KOPT-K1 (cell line): ENCODE data around the gene KIRREL1.

Experiments used
- H3K27ac ChIP-seq: fragments of 200-600 bp; sonication (generic); 2 replicates; pipeline ENCODE4 v1.5.1; 2016; ENCODE audit warnings: antibody characterized with exemption, mild to moderate bottlenecking, low read depth, low read length; ENCODE audit not compliant: poor library complexity, severe bottlenecking
- H3K36me3 ChIP-seq: fragments of 200-600 bp; sonication (generic); 2 replicates; pipeline ENCODE4 v1.5.1; 2017; ENCODE audit warnings: antibody characterized with exemption, mild to moderate bottlenecking, low read length, moderate library complexity; ENCODE audit not compliant: insufficient read depth
- H3K9me3 ChIP-seq: fragments of 200-600 bp; sonication (generic); 2 replicates; pipeline ENCODE4 v1.5.1; 2017; ENCODE audit warnings: antibody characterized with exemption, low read length, mild to moderate bottlenecking; ENCODE audit not compliant: insufficient read depth, poor library complexity, severe bottlenecking

KIRREL1 gene

DNA sequence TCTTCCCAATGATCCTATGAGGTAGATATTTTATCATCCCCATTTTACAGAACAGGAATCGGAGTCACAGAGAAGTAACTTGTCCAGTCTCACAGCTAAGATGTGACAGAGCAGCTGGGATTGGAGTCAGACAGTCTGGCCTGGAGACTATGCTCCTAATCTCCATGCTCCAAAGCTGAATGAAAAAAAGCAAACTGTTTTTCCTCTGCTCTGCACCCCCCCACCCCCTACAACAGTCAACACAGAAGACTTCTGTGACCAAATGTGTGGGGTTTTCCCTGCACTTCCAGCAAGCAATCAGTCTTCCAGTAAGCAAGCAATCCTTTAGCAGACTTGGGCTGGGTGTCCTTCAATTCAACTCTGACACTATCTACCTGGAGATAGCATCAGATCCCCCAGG is 33.2 kb downstream of the KIRREL1 start:
- Histone ChIP-seq H3K36me3 (no peaks in the 10 kb centered on the region), H3K9me3 (no peaks in the 10 kb centered on the region), H3K27ac (no peak overlapping the region)

GRCh38 chr1:158027508-158027907 is 34.1 kb downstream of the KIRREL1 start:
- Histone ChIP-seq H3K27ac (no peak overlapping the region), H3K9me3 (no peaks in the 10 kb centered on the region), H3K36me3 (no peaks in the 10 kb centered on the region)

- H3K36me3 ChIP-seq = no peaks in the 10 kb centered on the region
- H3K9me3 ChIP-seq = no peaks in the 10 kb centered on the region
- H3K27ac ChIP-seq = no peak overlapping the region
Observed at GRCh38 chr1:158028969-158029368, 35.5 kb downstream of the KIRREL1 start.

DNA sequence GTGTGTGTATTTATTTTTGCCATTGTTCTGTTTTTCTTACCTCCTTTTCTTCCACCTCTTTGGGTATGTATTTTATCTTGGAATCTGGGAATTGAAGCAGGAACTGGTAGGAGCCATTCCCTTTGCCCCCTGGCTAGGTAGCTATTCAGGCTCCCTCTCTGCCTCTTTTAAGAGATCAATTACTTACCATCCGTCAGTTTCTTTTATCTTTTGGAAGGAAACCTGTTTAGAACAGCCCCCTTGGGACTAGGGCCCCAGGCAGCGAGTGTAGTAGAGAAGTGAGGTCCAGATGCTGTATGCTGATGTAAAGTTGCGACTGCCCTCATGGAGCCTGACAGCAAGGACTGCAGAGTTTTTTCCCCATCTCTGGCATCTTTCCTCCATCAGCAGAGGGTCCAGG is 41.6 kb downstream of the KIRREL1 start:
- Histone ChIP-seq H3K36me3 (no peaks in the 10 kb centered on the region), H3K27ac (no peak overlapping the region), H3K9me3 (no peaks in the 10 kb centered on the region)

DNA sequence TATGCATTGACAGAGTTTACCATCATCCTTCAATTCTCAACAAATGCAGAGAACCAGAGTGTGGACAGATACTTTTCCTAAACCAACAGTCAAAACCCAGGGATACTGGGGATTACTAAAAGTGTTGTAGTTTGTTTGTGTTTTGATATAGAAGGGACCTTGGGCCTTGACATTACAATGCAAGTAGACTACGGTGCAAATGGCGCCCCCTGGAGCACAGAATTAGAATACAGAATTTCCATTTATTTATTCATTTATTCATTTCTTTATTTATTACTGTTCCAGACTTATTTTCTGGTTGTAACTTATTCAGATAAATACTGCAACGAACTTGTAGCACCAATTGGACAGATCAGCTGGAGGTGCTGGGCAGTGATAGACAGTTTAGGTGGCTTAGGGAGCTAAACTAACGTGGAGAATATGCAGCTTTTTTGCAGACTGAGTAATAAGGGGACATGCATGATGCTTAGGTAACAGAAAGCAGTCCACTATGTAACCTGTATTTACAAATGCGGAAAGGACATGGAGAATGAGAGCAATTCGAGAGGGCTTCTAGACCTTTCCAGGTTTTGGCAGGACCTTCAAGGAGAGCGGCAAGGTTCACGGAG is 42.6 kb downstream of the KIRREL1 start:
- H3K36me3 ChIP-seq = no peaks in the 10 kb centered on the region
- no peaks in the 10 kb centered on the region for H3K9me3 ChIP-seq
- H3K27ac ChIP-seq = no peak overlapping the region

GRCh38 chr1:158037008-158037865 is 43.8 kb downstream of the KIRREL1 start:
- no peaks in the 10 kb centered on the region for H3K9me3 ChIP-seq
- H3K27ac ChIP-seq = no peak overlapping the region
- no peaks in the 10 kb centered on the region for H3K36me3 ChIP-seq

- Histone ChIP-seq H3K27ac (no peak overlapping the region), H3K9me3 (no peaks in the 10 kb centered on the region), H3K36me3 (no peaks in the 10 kb centered on the region)
Observed at GRCh38 chr1:158037866-158038359, 44.5 kb downstream of the KIRREL1 start.

DNA sequence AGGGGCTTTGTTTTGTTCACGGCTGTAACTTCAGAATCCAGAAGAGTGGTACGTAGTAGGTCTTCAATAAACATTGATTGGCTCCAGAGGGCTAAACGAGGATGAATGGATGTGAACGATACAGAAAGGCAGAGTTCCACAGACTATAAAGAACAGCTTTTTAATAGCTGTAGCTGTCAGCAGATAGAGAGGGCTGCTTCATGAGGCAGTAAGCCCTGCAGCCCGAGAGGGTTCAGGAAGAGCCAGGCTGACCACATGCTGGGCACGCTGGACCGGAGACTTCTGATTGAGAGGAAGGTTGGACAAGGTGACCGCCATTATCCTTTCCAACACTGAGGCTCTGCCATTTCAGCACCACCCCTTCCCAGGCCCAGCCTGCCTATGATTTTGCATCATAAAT is 45.3 kb downstream of the KIRREL1 start:
- H3K36me3 ChIP-seq = no peaks in the 10 kb centered on the region
- no peak overlapping the region for H3K27ac ChIP-seq
- no peaks in the 10 kb centered on the region for H3K9me3 ChIP-seq

DNA sequence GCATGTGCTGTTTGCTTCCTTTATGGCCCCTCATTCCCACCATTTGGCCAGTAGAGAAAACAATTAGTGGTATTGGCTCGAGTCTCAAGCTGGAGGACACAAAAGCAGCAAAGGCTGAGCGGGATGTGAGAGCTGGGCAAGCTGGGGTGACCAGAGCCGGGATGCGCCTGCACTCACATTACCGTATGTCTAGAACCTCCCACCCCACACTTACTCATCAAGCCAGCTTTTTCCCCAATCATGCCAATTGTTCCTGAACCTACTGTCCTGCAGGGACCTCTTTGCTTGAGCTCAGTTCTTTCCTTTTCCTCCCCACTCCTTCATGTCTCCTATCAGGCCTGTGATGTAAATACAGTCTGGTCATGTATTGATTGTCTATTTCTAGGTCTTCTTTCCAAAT is 45.9 kb downstream of the KIRREL1 start:
- Histone ChIP-seq H3K36me3 (no peaks in the 10 kb centered on the region), H3K27ac (no peak overlapping the region), H3K9me3 (no peaks in the 10 kb centered on the region)

DNA sequence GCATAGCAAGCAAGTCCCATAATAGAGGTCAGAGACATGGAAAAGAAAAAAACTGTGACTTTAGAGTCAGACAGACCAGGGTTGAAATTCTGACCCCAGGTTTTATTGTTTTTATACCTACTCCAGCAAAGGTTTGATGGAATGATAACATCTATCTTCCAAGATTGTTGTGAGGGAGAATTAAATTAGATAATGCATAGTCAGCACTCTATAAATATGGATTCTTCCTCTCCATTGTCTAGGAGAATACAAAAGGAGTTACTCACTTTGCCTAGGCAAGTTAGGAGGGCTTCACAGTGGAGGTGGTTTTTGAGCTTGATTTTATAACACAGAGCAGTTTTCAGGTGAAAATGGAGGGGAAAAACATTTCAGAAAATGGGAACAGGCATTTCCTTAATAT is 46.9 kb downstream of the KIRREL1 start:
- no peaks in the 10 kb centered on the region for H3K9me3 ChIP-seq
- no peak overlapping the region for H3K27ac ChIP-seq
- no peaks in the 10 kb centered on the region for H3K36me3 ChIP-seq

- H3K36me3 ChIP-seq = no peaks in the 10 kb centered on the region
- no peaks in the 10 kb centered on the region for H3K9me3 ChIP-seq
- H3K27ac ChIP-seq = no peak overlapping the region
Observed at GRCh38 chr1:158043232-158043631, 49.8 kb downstream of the KIRREL1 start.

GRCh38 chr1:158045639-158046038 is 52.2 kb downstream of the KIRREL1 start:
- H3K36me3 ChIP-seq = no peaks in the 10 kb centered on the region
- H3K9me3 ChIP-seq = no peaks in the 10 kb centered on the region
- H3K27ac ChIP-seq = no peak overlapping the region

DNA sequence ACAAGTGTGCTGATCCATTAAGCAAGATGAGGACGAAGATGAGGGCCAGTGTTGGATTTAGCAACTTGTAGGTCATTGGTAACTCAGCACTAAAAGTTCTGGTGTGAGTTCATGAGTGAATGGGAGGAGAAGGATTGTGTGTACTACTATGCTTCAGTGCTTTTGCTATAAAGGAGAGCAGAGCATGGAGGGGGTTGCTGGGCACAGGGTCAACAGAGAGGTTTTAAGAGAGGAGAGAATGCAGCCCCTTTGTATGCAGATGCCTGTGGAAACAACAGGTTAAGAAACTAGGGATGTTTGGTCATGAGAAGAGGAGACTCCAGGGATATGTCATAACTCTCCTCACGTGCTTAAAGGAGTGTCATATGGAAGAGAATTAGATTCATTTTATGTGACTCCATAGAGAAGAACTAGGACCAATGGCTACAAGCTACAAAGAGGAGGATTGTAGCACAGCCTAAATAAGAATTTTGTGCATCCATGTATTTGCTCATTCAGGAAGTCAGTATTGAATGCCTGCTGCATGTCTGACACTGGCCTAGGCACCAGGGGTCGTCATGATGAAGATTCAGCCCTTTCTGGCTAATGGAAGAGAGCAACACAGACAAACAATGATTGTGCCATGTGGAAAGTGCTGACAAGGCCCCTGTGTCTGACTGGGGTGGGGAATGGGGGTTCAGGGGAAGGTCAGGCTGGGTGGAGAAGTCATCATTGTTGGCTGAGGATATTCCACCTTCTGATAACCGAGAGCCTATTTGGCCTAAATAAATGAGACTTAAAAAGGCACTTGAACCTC is 53.5 kb downstream of the KIRREL1 start:
- Histone ChIP-seq H3K36me3 (no peaks in the 10 kb centered on the region), H3K9me3 (no peaks in the 10 kb centered on the region), H3K27ac (no peak overlapping the region)

DNA sequence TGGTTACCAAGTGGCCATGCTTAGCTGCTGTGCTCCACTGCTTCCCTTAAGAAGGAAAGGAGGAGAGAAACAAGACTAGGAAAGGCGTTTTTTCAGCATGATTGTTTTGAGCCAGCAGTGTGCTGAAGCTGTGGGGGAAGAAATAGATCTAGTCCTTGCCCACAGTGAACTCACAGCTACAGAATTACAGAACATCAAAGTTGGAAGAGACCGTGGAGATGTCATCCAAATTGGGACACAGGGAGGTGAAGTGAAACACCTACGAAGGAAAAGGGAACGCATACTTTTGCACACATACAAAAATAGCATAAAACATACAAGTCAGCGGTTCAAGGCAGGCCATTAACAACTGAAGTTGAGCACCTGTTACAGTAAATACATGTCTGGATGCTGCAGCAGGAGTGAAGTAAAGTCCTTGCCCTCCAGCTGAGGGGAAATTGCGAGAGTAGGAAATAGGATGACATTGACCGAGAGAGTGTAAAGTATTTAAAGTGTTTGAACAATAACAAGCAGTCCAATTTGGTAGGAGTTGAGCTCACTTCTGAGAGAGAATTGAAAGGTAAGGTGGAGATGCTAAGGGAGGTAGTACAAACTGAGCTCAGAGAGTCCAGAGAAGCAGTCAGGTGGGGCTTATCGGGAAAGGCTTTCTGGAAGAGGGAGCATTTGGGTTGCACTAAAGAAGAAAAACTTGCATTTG is 55.1 kb downstream of the KIRREL1 start:
- H3K27ac ChIP-seq = no peak overlapping the region
- no peaks in the 10 kb centered on the region for H3K36me3 ChIP-seq

GRCh38 chr1:158049853-158050252 is 56.4 kb downstream of the KIRREL1 start:
- no peak overlapping the region for H3K27ac ChIP-seq
- H3K36me3 ChIP-seq = no peaks in the 10 kb centered on the region
- no peaks in the 10 kb centered on the region for H3K9me3 ChIP-seq

More for the DNA sequence above, 55.1 kb downstream of the KIRREL1 start:
- no peaks in the 10 kb centered on the region for H3K9me3 ChIP-seq
